HCT116 (cell line): Measurements from ENCODE around the gene CTLA4. TPM values are rescaled to one million over a fixed set of nuclear protein-coding genes. Genes with fewer than 3 reads are reported as not detected.

Experiments
- ATAC-seq: fragments of 200-7000 bp; cut with Tn5 transposase; 2 replicates; pipeline ENCODE4 v1.9.1; 2020; ENCODE audit warnings: mild to moderate bottlenecking, moderate library complexity
- BruUV-seq: library from RNA; stranded (reverse); fragments of 400-500 nt; replicated peaks from 2 replicates; lab custom pipeline; 2021; lab: Mats Ljungman, UMichigan
- CTCF ChIA-PET: fragments of 300-600 bp; sonication (Branson Sonifier 250); formaldehyde crosslinking; loops from one replicate; lab custom pipeline; 2021; ENCODE audit warnings: antibody characterized with exemption; lab: Charles Lee
- POLR2A ChIA-PET: fragments of 300-600, 350-600 bp; sonication (Branson Sonifier 250); formaldehyde crosslinking; loops from one replicate; lab custom pipeline; 2021; ENCODE audit warnings: antibody characterized with exemption; lab: Charles Lee
- RAD21 ChIA-PET, 2 experiments: fragments of 300-600 bp; sonication (Branson Sonifier 250); formaldehyde crosslinking; loops; one replicate each; lab custom pipeline; 2023; ENCODE audit warnings: low total read pairs in 2 of 2; ENCODE audit not compliant: uncharacterized antibody in 2 of 2, unreplicated experiment in 2 of 2, low non-redundant PET in 1 of 2; lab: Charles Lee
- DNase-seq: peaks from one replicate; pipeline ENCODE4 v3.0.0-alpha.2; 2010; ENCODE audit warnings: low read depth, low spot score
- H2AFZ ChIP-seq: fragments of 200-600 bp; shearing (Covaris generic), sonication (generic); 2 replicates; pipeline ENCODE4 v1.6.1; 2017; ENCODE audit warnings: low read depth, mixed run types, mixed read lengths, antibody characterized with exemption, low read length; ENCODE audit not compliant: poor library complexity, severe bottlenecking
- H3K27ac ChIP-seq: 2 replicates; pipeline ENCODE4 v1.5.1; 2012; ENCODE audit warnings: low read depth, low read length
- H3K27me3 ChIP-seq: fragments of 200-600 bp; sonication (generic); 2 replicates; pipeline ENCODE4 v1.6.1; 2016; ENCODE audit warnings: mixed run types, low read length, mixed read lengths; ENCODE audit not compliant: insufficient read depth
- H3K36me3 ChIP-seq, 2 experiments: fragments of 200-500 bp in 1 of 2; fragments of 200-600 bp in 1 of 2; sonication (Bioruptor generic) in 1 of 2; sonication (generic) in 1 of 2; 2 replicates each; pipeline versions ENCODE4 v1.5.1 to v1.6.1; 2014 to 2016; ENCODE audit warnings: low read length in 2 of 2, inconsistent platforms in 1 of 2, mixed read lengths in 1 of 2, mixed run types in 1 of 2; ENCODE audit not compliant: insufficient read depth in 2 of 2, control insufficient read depth in 1 of 2
- H3K4me1 ChIP-seq, 2 experiments: fragments of 200-600 bp in 1 of 2; sonication (generic) in 1 of 2; 2 replicates each; pipeline versions ENCODE4 v1.5.1 to v1.6.1; 2012 to 2017; ENCODE audit warnings: low read length in 2 of 2, inconsistent platforms in 1 of 2, mild to moderate bottlenecking in 1 of 2, mixed read lengths in 1 of 2, mixed run types in 1 of 2, moderate library complexity in 1 of 2; ENCODE audit not compliant: insufficient read depth in 2 of 2, control insufficient read depth in 1 of 2
- H3K4me2 ChIP-seq: fragments of 200-600 bp; sonication (generic); 2 replicates; pipeline ENCODE4 v1.6.1; 2017; ENCODE audit warnings: mixed run types, low read length, mixed read lengths
- H3K4me3 ChIP-seq, 2 experiments: fragments of 200-600 bp in 1 of 2; sonication (generic) in 1 of 2; replicated peaks in 1 of 2; 2 replicates each; pipeline ENCODE4 v1.5.1; 2011 to 2016; ENCODE audit warnings: low read length in 2 of 2, control low read depth in 1 of 2, low read depth in 1 of 2, mild to moderate bottlenecking in 1 of 2, mixed read lengths in 1 of 2, mixed run types in 1 of 2
- H3K79me2 ChIP-seq: fragments of 200-600 bp; sonication (generic); 2 replicates; pipeline ENCODE4 v1.6.1; 2017; ENCODE audit warnings: mild to moderate bottlenecking, mixed run types, low read length, moderate library complexity, mixed read lengths; ENCODE audit not compliant: insufficient read depth
- H3K9ac ChIP-seq: fragments of 200-600 bp; sonication (generic); 2 replicates; pipeline ENCODE4 v1.6.1; 2016; ENCODE audit warnings: low read length, mixed read lengths
- H3K9me2 ChIP-seq: fragments of 200-600 bp; sonication (generic), shearing (Covaris generic); 2 replicates; pipeline ENCODE4 v1.6.1; 2017; ENCODE audit warnings: mixed run types, mild to moderate bottlenecking, moderate library complexity; ENCODE audit not compliant: insufficient read depth
- H3K9me3 ChIP-seq, 2 experiments: fragments of 200-500 bp in 1 of 2; fragments of 200-600 bp in 1 of 2; sonication (Bioruptor generic) in 1 of 2; sonication (generic) in 1 of 2; 2 replicates each; pipeline ENCODE4 v1.6.1; 2014 to 2017; ENCODE audit warnings: low read length in 2 of 2, mixed read lengths in 2 of 2, inconsistent platforms in 1 of 2, low read depth in 1 of 2, mild to moderate bottlenecking in 1 of 2, mixed run types in 1 of 2, moderate library complexity in 1 of 2; ENCODE audit not compliant: control insufficient read depth in 1 of 2, insufficient read depth in 1 of 2
- H4K20me1 ChIP-seq: fragments of 200-600 bp; sonication (generic), shearing (Covaris generic); 2 replicates; pipeline ENCODE4 v1.6.1; 2017; ENCODE audit warnings: mixed run types, mild to moderate bottlenecking, moderate library complexity; ENCODE audit not compliant: insufficient read depth
- CBX3 ChIP-seq: IDR thresholded peaks from 2 replicates; pipeline ENCODE4 v1.6.1; 2012; ENCODE audit warnings: low read depth
- CTCF ChIP-seq, 3 experiments: fragments of 200-600 bp in 1 of 3; sonication (generic) in 1 of 3; IDR thresholded peaks in 2 of 3; conservative IDR thresholded peaks in 1 of 3; 2 replicates each; pipeline ENCODE4 v1.5.1; 2012 to 2017; ENCODE audit warnings: low read depth in 2 of 3, low read length in 2 of 3, antibody characterized with exemption in 1 of 3, borderline replicate concordance in 1 of 3, control low read depth in 1 of 3, mild to moderate bottlenecking in 1 of 3, mixed read lengths in 1 of 3, mixed run types in 1 of 3, moderate library complexity in 1 of 3; ENCODE audit not compliant: insufficient read depth in 1 of 3
- EGR1 ChIP-seq: IDR thresholded peaks from 2 replicates; pipeline ENCODE4 v1.6.1; 2012; ENCODE audit warnings: low read depth
- ELF1 ChIP-seq: IDR thresholded peaks from 2 replicates; pipeline ENCODE4 v1.6.1; 2012; ENCODE audit warnings: low read depth, borderline replicate concordance
- EZH2 ChIP-seq: fragments of 200-600 bp; sonication (generic); IDR thresholded peaks from 2 replicates; pipeline ENCODE4 v1.6.1; 2017; ENCODE audit warnings: antibody characterized with exemption, mixed run types
- EZH2phosphoT487 ChIP-seq: fragments of 200-600 bp; IDR thresholded peaks from 2 replicates; pipeline ENCODE4 v1.6.1; 2018; ENCODE audit warnings: antibody characterized with exemption, borderline replicate concordance
- FOSL1 ChIP-seq: IDR thresholded peaks from 2 replicates; pipeline ENCODE4 v1.6.1; 2012; ENCODE audit warnings: low read depth
- MAX ChIP-seq: IDR thresholded peaks from 2 replicates; pipeline ENCODE4 v1.6.1; 2012
- POLR2AphosphoS5 ChIP-seq: IDR thresholded peaks from 2 replicates; pipeline ENCODE4 v1.6.1; 2011; ENCODE audit warnings: mild to moderate bottlenecking, low read depth, low read length, moderate library complexity
- RAD21 ChIP-seq: IDR thresholded peaks from 2 replicates; pipeline ENCODE4 v1.6.1; 2012; ENCODE audit warnings: low read depth, mild to moderate bottlenecking
- REST ChIP-seq: IDR thresholded peaks from 2 replicates; pipeline ENCODE4 v1.6.1; 2012; ENCODE audit warnings: low read depth
- SRF ChIP-seq: IDR thresholded peaks from 2 replicates; pipeline ENCODE4 v1.6.1; 2012; ENCODE audit warnings: low read depth
- TCF7L2 ChIP-seq: IDR thresholded peaks from 2 replicates; pipeline ENCODE4 v1.7.0; 2011; ENCODE audit warnings: borderline replicate concordance, inconsistent platforms; ENCODE audit not compliant: insufficient read depth, insufficient read length; ENCODE audit errors: extremely low read depth
- ZNF274 ChIP-seq: fragments of 200-500 bp; sonication (Bioruptor generic); IDR thresholded peaks from 2 replicates; pipeline ENCODE4 v1.6.1; 2014; ENCODE audit warnings: mild to moderate bottlenecking, low read depth, low read length, inconsistent platforms
- intact Hi-C: fragments of 100-400 bp; cut with micrococcal nuclease; formaldehyde crosslinking; loops from 2 replicates; pipeline ENCODE4 v1.10.0; 2022
- total RNA-seq: library from RNA; stranded (reverse); gene quantifications from one replicate; pipeline ENCODE4 v1.2.1, GENCODE V29; 2021; ENCODE audit not compliant: unreplicated experiment

The CTLA4 gene
- total RNA-seq, 1 experiment from 2014 or later: 0.37 TPM

- no peak overlapping the region for H3K9ac ChIP-seq
- H3K9me3 ChIP-seq: no peaks in the 10 kb centered on the region
- no peaks in the 10 kb centered on the region for H3K4me1 ChIP-seq
- ChIA-PET RAD21 (no interaction called here), POLR2A (no interaction called here), CTCF (no interaction called here)
- no peak overlapping the region for H3K27ac ChIP-seq
- no peaks in the 10 kb centered on the region for H4K20me1 ChIP-seq
- no peaks in the 10 kb centered on the region for H3K79me2 ChIP-seq
- H3K9me2 ChIP-seq: 0 out of 2 replicates have a peak, but pooled peaks cover 2% of the 10 kb centered on the region
- no peak overlapping the region for H3K4me3 ChIP-seq
- intact Hi-C loops: no loop called here
- ATAC-seq: no peak
- H3K36me3 ChIP-seq: no peaks in the 10 kb centered on the region
- no peaks in the 10 kb centered on the region for H3K27me3 ChIP-seq
- no TSS peak for BruUV-seq
- TF ChIP-seq EGR1 (no peak), ZNF274 (no peak), ELF1 (no peak), CTCF (IDR thresholded peaks at IDR 0.05 in 2 of 3, conservative IDR thresholded peaks at IDR 0.05 in 1 of 3; ENCODE audit: borderline replicate concordance in 1 of 3, insufficient read depth in 1 of 3, low read depth in 2 of 3, low read length in 2 of 3) (no peak), REST (no peak), CBX3 (no peak), SRF (no peak), TCF7L2 (no peak), MAX (no peak), FOSL1 (no peak), EZH2phosphoT487 (no peak), POLR2AphosphoS5 (no peak), RAD21 (no peak), EZH2 (no peak)
- DNase-seq: no peak
- no peak overlapping the region for H2AFZ ChIP-seq
- no peak overlapping the region for H3K4me2 ChIP-seq
These were observed 26.7 kb downstream of the CTLA4 start for GRCh38 chr2:203894262-203894661.
